Ishikawa (cell line): ENCODE data around the gene EAF1.

Source experiments
- CEBPB ChIP-seq: IDR thresholded peaks from 2 replicates; pipeline ENCODE4 v1.6.1; 2012
- CREB1 ChIP-seq: IDR thresholded peaks from 2 replicates; pipeline ENCODE4 v1.6.1; 2012; ENCODE audit warnings: low read depth
- EGR1 ChIP-seq: IDR thresholded peaks from 2 replicates; pipeline ENCODE4 v1.6.1; 2012
- EP300 ChIP-seq: IDR thresholded peaks from 2 replicates; pipeline ENCODE4 v1.6.1; 2012; ENCODE audit warnings: borderline replicate concordance
- FOXM1 ChIP-seq: IDR thresholded peaks from 2 replicates; pipeline ENCODE4 v1.6.1; 2012; ENCODE audit warnings: low read depth, borderline replicate concordance
- MAX ChIP-seq: IDR thresholded peaks from 2 replicates; pipeline ENCODE4 v1.6.1; 2012
- NFIC ChIP-seq: IDR thresholded peaks from 2 replicates; pipeline ENCODE4 v1.6.1; 2012
- RAD21 ChIP-seq: IDR thresholded peaks from 2 replicates; pipeline ENCODE4 v1.6.1; 2012; ENCODE audit warnings: low read depth
- REST ChIP-seq: IDR thresholded peaks from 2 replicates; pipeline ENCODE4 v1.6.1; 2012; ENCODE audit warnings: low read depth, mild to moderate bottlenecking
- TAF1 ChIP-seq: IDR thresholded peaks from 2 replicates; pipeline ENCODE4 v1.6.1; 2012; ENCODE audit warnings: low read depth, mild to moderate bottlenecking
- TCF12 ChIP-seq: IDR thresholded peaks from 2 replicates; pipeline ENCODE4 v1.6.1; 2012; ENCODE audit warnings: low read depth
- TEAD4 ChIP-seq: IDR thresholded peaks from 2 replicates; pipeline ENCODE4 v1.6.1; 2012
- USF1 ChIP-seq: IDR thresholded peaks from 2 replicates; pipeline ENCODE4 v1.6.1; 2012
- YY1 ChIP-seq: IDR thresholded peaks from 2 replicates; pipeline ENCODE4 v1.6.1; 2012; ENCODE audit warnings: low read depth
- ZBTB7A ChIP-seq: IDR thresholded peaks from 2 replicates; pipeline ENCODE4 v1.6.1; 2012; ENCODE audit warnings: low read depth

The EAF1 gene

GRCh38 chr3:15470261-15470660 lies 42.9 kb downstream of the EAF1 start:
- TF ChIP-seq TEAD4 (no peak), EP300 (no peak), YY1 (no peak), FOXM1 (no peak), CEBPB (no peak), MAX (no peak), RAD21 (no peak), REST (no peak), TAF1 (no peak), CREB1 (no peak), EGR1 (no peak), ZBTB7A (no peak), USF1 (no peak), TCF12 (no peak), NFIC (no peak)

- TF ChIP-seq USF1 (no peak), CREB1 (no peak), YY1 (no peak), TAF1 (no peak), ZBTB7A (no peak), TEAD4 (no peak), FOXM1 (no peak), NFIC (no peak), CEBPB (no peak), TCF12 (no peak), MAX (no peak), RAD21 (no peak), REST (no peak), EP300 (no peak)
Observed at GRCh38 chr3:15470849-15471248, 43.5 kb downstream of the EAF1 start.

GRCh38 chr3:15471861-15472260 lies 44.5 kb downstream of the EAF1 start:
- TF ChIP-seq REST (no peak), TCF12 (no peak), ZBTB7A (no peak), NFIC (no peak), FOXM1 (no peak), TAF1 (no peak), TEAD4 (no peak), USF1 (no peak), RAD21 (no peak), EGR1 (no peak), EP300 (no peak), MAX (no peak)

GRCh38 chr3:15475161-15475560 lies 47.8 kb downstream of the EAF1 start:
- TF ChIP-seq NFIC (no peak), FOXM1 (no peak), TAF1 (no peak)

GRCh38 chr3:15476378-15476777 lies 49.0 kb downstream of the EAF1 start:
- TF ChIP-seq MAX (no peak), EP300 (no peak), CEBPB (no peak), USF1 (no peak), ZBTB7A (no peak), CREB1 (no peak), FOXM1 (no peak), RAD21 (no peak), TEAD4 (no peak), EGR1 (no peak), YY1 (no peak), TCF12 (no peak), TAF1 (no peak), REST (no peak), NFIC (no peak)
